Right atrium auricular region (tissue), 2 donors: ENCODE measurements around the gene MYH14. TPM values are rescaled to one million over a fixed set of nuclear protein-coding genes. Genes with fewer than 3 reads are reported as not detected.
A peak's percentile ranks its signal among the peaks of the same experiment; 100 is the strongest.

Experiments used
- DNase-seq: peaks from one replicate; pipeline ENCODE4 v3.0.0-alpha.2; 2019; ENCODE audit warnings: low spot score
- H3K27ac ChIP-seq, 2 donors: fragments of 200-600 bp; sonication (generic); 1 replicate in 1 of 2; 2 replicates in 1 of 2; pipeline ENCODE4 v1.5.1; 2016 to 2019
- H3K27me3 ChIP-seq, 2 donors: fragments of 200-600 bp; sonication (generic); one replicate each; pipeline versions ENCODE4 v1.5.1 to v1.6.0; 2017 to 2019
- H3K36me3 ChIP-seq: fragments of 200-600 bp; sonication (generic); one replicate; pipeline ENCODE4 v1.5.1; 2016
- H3K4me1 ChIP-seq, 2 donors: fragments of 200-600 bp; sonication (generic); one replicate each; pipeline versions ENCODE4 v1.5.1 to v1.6.0; 2017 to 2019
- H3K4me3 ChIP-seq, 2 donors: fragments of 200-600 bp; sonication (generic); 1 replicate in 1 of 2; 2 replicates in 1 of 2; pipeline ENCODE4 v1.5.1; 2017 to 2019; ENCODE audit warnings: mild to moderate bottlenecking in 1 of 2, moderate library complexity in 1 of 2
- H3K9me3 ChIP-seq, 2 donors: fragments of 200-600 bp; sonication (generic); one replicate each; pipeline ENCODE4 v1.5.1; 2019
- total RNA-seq, 2 donors: library from RNA; depleted of rRNA; stranded (reverse); fragments of >200 nt; gene quantifications; one replicate each; pipeline ENCODE4 v1.1.0, GENCODE V29; 2016
- TF ChIP-seq, protein P1 (sequence below), 2 donors: fragments of 200-600 bp; sonication (generic); IDR thresholded peaks; one replicate each; pipeline ENCODE4 v1.5.1; 2019; ENCODE audit warnings: antibody characterized with exemption in 2 of 2

The MYH14 gene
- total RNA-seq, 2 donors from 2014 or later = 40.9 to 44.5 TPM

DNA sequence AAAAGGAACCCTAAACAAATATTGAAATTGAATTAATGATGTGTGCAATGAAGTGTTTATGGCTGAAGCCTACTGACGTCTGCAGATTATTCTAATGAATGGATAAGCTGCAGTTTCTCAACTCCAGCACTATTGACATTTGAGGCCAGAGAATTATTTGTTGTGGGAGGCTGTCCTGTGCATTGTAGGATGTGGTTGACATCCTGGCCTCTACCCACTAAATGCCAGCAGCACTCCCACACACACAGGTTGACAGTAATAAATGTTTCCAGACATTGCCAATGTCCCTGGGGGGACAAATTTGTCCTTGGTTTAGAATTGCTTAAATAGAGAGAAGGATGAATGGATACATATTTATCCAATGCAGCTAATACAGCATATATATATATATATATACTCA, 19.2 kb upstream of the MYH14 start:
- no peak for DNase-seq
- no peaks in the 10 kb centered on the region for H3K36me3 ChIP-seq
- H3K4me1 ChIP-seq = no peaks in the 10 kb centered on the region
- no peaks in the 10 kb centered on the region for H3K9me3 ChIP-seq
- no peak overlapping the region for H3K27ac ChIP-seq
- no peak overlapping the region for H3K4me3 ChIP-seq
- no peaks in the 10 kb centered on the region for H3K27me3 ChIP-seq
- TF ChIP-seq, protein P1, sequence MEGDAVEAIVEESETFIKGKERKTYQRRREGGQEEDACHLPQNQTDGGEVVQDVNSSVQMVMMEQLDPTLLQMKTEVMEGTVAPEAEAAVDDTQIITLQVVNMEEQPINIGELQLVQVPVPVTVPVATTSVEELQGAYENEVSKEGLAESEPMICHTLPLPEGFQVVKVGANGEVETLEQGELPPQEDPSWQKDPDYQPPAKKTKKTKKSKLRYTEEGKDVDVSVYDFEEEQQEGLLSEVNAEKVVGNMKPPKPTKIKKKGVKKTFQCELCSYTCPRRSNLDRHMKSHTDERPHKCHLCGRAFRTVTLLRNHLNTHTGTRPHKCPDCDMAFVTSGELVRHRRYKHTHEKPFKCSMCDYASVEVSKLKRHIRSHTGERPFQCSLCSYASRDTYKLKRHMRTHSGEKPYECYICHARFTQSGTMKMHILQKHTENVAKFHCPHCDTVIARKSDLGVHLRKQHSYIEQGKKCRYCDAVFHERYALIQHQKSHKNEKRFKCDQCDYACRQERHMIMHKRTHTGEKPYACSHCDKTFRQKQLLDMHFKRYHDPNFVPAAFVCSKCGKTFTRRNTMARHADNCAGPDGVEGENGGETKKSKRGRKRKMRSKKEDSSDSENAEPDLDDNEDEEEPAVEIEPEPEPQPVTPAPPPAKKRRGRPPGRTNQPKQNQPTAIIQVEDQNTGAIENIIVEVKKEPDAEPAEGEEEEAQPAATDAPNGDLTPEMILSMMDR (IDR thresholded peaks at IDR 0.05) = no peak

DNA sequence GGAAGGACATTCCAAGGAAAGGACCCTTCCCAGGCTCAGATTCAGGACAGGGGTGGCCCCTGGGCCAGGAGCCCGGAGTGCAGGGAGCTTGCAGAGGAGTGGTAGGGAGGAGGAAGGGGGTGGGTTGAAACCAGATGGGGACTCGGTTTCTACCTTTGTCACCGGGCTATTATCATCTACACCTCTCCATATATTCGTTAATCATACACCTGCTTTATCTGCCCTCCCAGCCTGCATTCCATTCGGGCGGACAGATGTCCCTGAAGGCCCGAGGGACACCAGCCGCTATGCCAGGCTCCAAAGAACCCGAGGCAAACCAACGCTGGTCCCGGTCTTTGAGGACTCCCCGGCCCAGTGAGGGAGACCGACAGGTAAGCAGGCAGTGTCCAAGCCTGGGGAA, 15.5 kb upstream of the MYH14 start:
- Histone ChIP-seq H3K9me3 (no peaks in the 10 kb centered on the region), H3K4me3 (no peak overlapping the region), H3K27ac (no peak overlapping the region), H3K36me3 (no peaks in the 10 kb centered on the region), H3K27me3 (no peaks in the 10 kb centered on the region), H3K4me1 (peaks cover 0 to 6% of the 10 kb centered on the region in 2 donors)
- DNase-seq = no peak
- TF ChIP-seq, protein P1 (IDR thresholded peaks at IDR 0.05) = no peak

DNA sequence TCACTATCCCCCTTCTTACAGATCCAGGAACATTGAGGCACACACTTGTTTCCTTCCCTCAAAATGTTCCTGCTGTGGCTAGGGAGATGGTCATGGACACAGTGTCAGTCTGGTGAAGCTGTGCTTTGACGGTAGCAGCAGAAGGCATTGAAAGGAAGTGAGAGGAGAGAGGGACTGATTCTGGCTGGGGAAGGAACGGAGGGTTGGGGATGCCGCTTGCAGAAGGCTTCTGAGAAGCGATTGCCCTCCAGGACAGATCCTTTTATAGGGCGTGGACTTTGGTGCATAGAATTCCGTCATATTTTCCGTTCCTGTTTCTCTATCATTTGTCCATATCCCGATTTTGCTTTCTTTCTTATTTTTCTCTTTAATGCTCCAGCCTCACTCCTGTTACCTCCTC, 14.1 kb upstream of the MYH14 start:
- DNase-seq = no peak
- Histone ChIP-seq H3K36me3 (no peaks in the 10 kb centered on the region), H3K4me1 (peaks cover 0 to 6% of the 10 kb centered on the region in 2 donors), H3K9me3 (no peaks in the 10 kb centered on the region), H3K4me3 (no peak overlapping the region), H3K27ac (no peak overlapping the region), H3K27me3 (no peaks in the 10 kb centered on the region)
- TF ChIP-seq, protein P1 (IDR thresholded peaks at IDR 0.05) = no peak

DNA sequence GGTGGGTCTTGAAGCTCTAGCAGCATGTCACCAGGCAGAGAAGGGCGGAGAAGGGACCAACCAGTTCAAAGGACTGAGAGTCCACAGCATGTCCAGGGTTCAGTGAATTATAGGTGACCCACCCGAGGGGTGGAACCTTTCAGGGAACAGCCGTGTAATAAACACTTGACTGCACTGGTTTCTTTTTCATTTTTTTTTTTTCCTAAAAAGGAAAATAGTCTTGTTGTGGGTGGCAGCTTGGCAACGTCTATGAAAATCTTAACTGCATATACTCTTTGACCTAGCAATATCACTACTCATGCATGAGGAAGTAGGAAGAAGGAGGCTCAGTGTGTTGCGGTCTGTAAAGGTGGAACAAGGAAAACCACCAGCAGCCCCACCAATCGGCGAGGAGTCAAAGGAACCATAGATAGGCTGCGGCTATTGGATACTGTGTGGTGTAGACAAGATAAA, 13.0 kb upstream of the MYH14 start:
- Histone ChIP-seq H3K27ac (no peak overlapping the region), H3K36me3 (no peaks in the 10 kb centered on the region), H3K27me3 (no peaks in the 10 kb centered on the region), H3K4me1 (peaks cover 0 to 6% of the 10 kb centered on the region in 2 donors), H3K9me3 (no peaks in the 10 kb centered on the region), H3K4me3 (no peak overlapping the region)
- DNase-seq = no peak
- TF ChIP-seq, protein P1 (IDR thresholded peaks at IDR 0.05) = no peak

DNA sequence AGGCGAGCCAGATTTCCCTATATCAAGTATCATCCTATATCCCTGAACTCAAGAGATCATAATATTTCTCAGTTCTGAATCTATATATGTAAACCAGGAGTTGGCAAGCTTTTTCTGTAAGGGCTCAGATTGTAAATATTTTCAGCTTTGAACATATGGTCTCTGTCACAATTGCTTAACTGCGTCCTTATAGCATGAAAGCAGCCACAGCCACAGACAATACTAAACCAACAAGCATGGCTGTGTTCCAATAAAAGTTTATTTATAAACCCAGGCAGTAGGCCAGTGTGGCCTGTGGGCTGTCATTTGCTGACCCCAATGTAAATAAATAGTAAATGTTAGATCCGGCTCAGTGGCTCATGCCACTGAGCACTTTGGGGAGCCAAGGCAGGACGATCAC, 12.2 kb upstream of the MYH14 start:
- DNase-seq = no peak
- H3K27ac ChIP-seq = peak overlapping the region in 1 of 2 donors; percentile 15
- no peaks in the 10 kb centered on the region for H3K9me3 ChIP-seq
- peaks cover 0 to 6% of the 10 kb centered on the region in 2 donors for H3K4me1 ChIP-seq
- H3K4me3 ChIP-seq = no peak overlapping the region
- TF ChIP-seq, protein P1 (IDR thresholded peaks at IDR 0.05) = no peak
- no peaks in the 10 kb centered on the region for H3K36me3 ChIP-seq
- H3K27me3 ChIP-seq = no peaks in the 10 kb centered on the region
